Smooth muscle cell (in vitro differentiated cells): ENCODE results near the gene FAM184A. TPM values are rescaled to one million over a fixed set of nuclear protein-coding genes. Genes with fewer than 3 reads are reported as not detected.

Source experiments
- DNase-seq: peaks from one replicate; lab custom pipeline; 2025; ENCODE audit not compliant: unreplicated experiment; lab: John Stamatoyannopoulos, UW
- H2AFZ ChIP-seq: fragments of 200-600 bp; sonication (generic); 2 replicates; pipeline ENCODE4 v1.6.0; 2016; ENCODE audit warnings: antibody characterized with exemption, low read depth, mild to moderate bottlenecking
- H3F3A ChIP-seq: fragments of 200-600 bp; sonication (generic); 2 replicates; pipeline ENCODE4 v1.6.0; 2017; ENCODE audit warnings: antibody characterized with exemption, low read depth
- H3K27ac ChIP-seq: fragments of 200-600 bp; sonication (generic); 2 replicates; pipeline ENCODE4 v1.5.1; 2016; ENCODE audit warnings: low read depth, mild to moderate bottlenecking
- H3K27me3 ChIP-seq: fragments of 200-600 bp; sonication (generic); 2 replicates; pipeline ENCODE4 v1.6.1; 2016; ENCODE audit warnings: low read depth, mild to moderate bottlenecking
- H3K36me3 ChIP-seq: fragments of 200-600 bp; sonication (generic); 2 replicates; pipeline ENCODE4 v1.5.1; 2016; ENCODE audit warnings: low read depth
- H3K4me1 ChIP-seq: fragments of 200-600 bp; sonication (generic); 2 replicates; pipeline ENCODE4 v1.5.1; 2016; ENCODE audit warnings: low read depth
- H3K4me2 ChIP-seq: fragments of 200-600 bp; sonication (generic); 2 replicates; pipeline ENCODE4 v1.6.0; 2016; ENCODE audit warnings: mild to moderate bottlenecking
- H3K4me3 ChIP-seq: fragments of 200-600 bp; sonication (generic); 2 replicates; pipeline ENCODE4 v1.5.1; 2016; ENCODE audit warnings: mild to moderate bottlenecking
- H3K79me2 ChIP-seq: fragments of 200-600 bp; sonication (generic); 2 replicates; pipeline ENCODE4 v1.6.0; 2016; ENCODE audit warnings: low read depth, mild to moderate bottlenecking
- H3K9ac ChIP-seq: fragments of 200-600 bp; sonication (generic); 2 replicates; pipeline ENCODE4 v1.6.0; 2016; ENCODE audit warnings: low read depth
- H3K9me3 ChIP-seq: fragments of 200-600 bp; sonication (generic); replicated peaks from 2 replicates; pipeline ENCODE4 v1.5.1; 2016; ENCODE audit warnings: low read depth
- H4K20me1 ChIP-seq: fragments of 200-600 bp; sonication (generic); 2 replicates; pipeline ENCODE4 v1.6.0; 2016; ENCODE audit warnings: low read depth
- CTCF ChIP-seq: fragments of 200-600 bp; sonication (generic); IDR thresholded peaks from 2 replicates; pipeline ENCODE4 v1.5.1; 2017; ENCODE audit warnings: borderline replicate concordance, mild to moderate bottlenecking, antibody characterized with exemption; ENCODE audit not compliant: insufficient read depth, poor library complexity, severe bottlenecking
- WGBS: methylation state at CpG from one replicate; pipeline ENCODE4 v1.1.7; 2016; ENCODE audit warnings: low lambda C conversion rate; 5-methylcytosine and 5-hydroxymethylcytosine counted together
- polyA plus RNA-seq: library from polyadenylated mRNA; unstranded; fragments of >200 nt; fragmentation: Nextera tagmentation; extraction: Ambion mirVana; gene quantifications from 2 replicates; pipeline ENCODE4 v1.2.1, GENCODE V29; 2016
- total RNA-seq: library from RNA; depleted of rRNA; stranded (reverse); fragments of >200 nt; gene quantifications from 2 replicates; pipeline ENCODE4 v1.2.3, GENCODE V29; 2014

The FAM184A gene
- total and polyA plus RNA-seq, 2 experiments from 2014 or later: 0.23 to 0.31 TPM

DNA sequence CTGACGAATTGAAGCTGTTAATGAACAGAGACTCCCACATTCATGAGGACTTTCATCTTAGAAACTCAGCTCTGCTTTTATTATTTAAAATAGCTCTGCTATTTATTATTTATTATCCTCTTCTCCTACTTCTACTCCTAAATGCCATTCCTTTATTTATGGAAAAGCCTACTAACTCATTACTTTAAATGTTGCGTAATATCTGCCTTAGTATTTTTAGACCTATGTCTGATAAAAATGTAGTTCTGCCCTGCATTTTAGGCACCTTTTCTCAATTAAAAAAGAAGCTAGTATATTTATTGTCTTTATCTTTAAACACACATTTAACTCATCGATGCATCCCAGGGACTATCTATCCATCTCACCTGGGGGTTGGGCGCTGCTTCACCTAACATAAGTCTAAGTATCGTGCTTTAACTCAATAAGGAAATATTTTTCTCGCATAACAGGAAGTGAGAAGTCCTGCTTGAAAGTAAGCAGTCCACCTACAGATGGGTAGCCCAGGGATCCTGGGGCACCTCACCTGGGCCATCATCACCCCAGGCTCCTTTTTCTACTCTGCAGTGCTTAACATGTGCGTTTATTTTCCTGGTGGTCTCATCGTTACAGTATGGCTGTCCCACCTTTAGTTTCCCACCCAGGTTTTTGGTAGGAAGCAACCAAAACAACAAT lies 31.3 kb upstream of the FAM184A start:
- Histone ChIP-seq H3K36me3 (no peaks in the 10 kb centered on the region), H3K4me1 (no peaks in the 10 kb centered on the region), H3K9me3 (no peaks in the 10 kb centered on the region), H3K4me2 (no peak overlapping the region), H4K20me1 (no peaks in the 10 kb centered on the region), H3K9ac (no peak overlapping the region), H3K27me3 (no peaks in the 10 kb centered on the region), H3K27ac (no peak overlapping the region), H3K4me3 (no peak overlapping the region), H3K79me2 (no peaks in the 10 kb centered on the region), H2AFZ (no peak overlapping the region), H3F3A (no peaks in the 10 kb centered on the region)
- no peak for DNase-seq
- WGBS: 89% methylated on average over 8 of the region's 8 CpGs
- no peak for TF ChIP-seq CTCF

GRCh38 chr6:119108076-119108475 lies 29.6 kb upstream of the FAM184A start:
- H3K4me1 ChIP-seq: no peaks in the 10 kb centered on the region
- H3K9me3 ChIP-seq: no peaks in the 10 kb centered on the region
- no peaks in the 10 kb centered on the region for H4K20me1 ChIP-seq
- H3K27me3 ChIP-seq: no peaks in the 10 kb centered on the region
- H3K36me3 ChIP-seq: no peaks in the 10 kb centered on the region
- no peak for DNase-seq
- no peak overlapping the region for H2AFZ ChIP-seq
- H3K9ac ChIP-seq: no peak overlapping the region
- 85% methylated on average over 3 of the region's 3 CpGs for WGBS
- no peak overlapping the region for H3K4me2 ChIP-seq
- no peak overlapping the region for H3K4me3 ChIP-seq
- H3K79me2 ChIP-seq: no peaks in the 10 kb centered on the region
- H3K27ac ChIP-seq: no peak overlapping the region
- no peak for TF ChIP-seq CTCF
- no peaks in the 10 kb centered on the region for H3F3A ChIP-seq

DNA sequence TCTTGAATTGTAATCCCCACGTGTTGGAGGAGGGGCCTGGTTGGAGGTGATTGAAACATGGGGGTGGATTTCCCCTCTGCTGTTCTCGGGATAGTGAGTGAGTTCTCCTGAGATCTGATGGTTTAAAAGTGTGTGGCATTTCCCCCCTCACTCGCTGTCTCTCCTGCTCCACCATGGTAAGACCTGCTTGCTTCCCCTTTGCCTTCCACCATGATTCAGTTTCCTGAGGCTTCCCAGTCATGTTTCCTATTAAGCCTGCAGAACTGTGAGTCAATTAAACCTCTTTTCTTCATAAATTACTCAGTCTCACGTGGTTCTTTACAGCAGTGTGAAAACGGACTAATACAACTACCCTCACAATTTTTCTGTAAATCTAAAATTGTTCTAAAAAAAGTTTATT lies 26.8 kb upstream of the FAM184A start:
- Histone ChIP-seq H3K9ac (no peak overlapping the region), H3K4me2 (no peak overlapping the region), H3K4me3 (no peak overlapping the region), H4K20me1 (no peaks in the 10 kb centered on the region), H2AFZ (no peak overlapping the region), H3K27me3 (no peaks in the 10 kb centered on the region), H3K36me3 (no peaks in the 10 kb centered on the region), H3F3A (no peaks in the 10 kb centered on the region), H3K27ac (no peak overlapping the region), H3K9me3 (no peaks in the 10 kb centered on the region), H3K4me1 (no peaks in the 10 kb centered on the region), H3K79me2 (no peaks in the 10 kb centered on the region)
- 72% methylated on average over 5 of the region's 5 CpGs for WGBS
- no peak for TF ChIP-seq CTCF
- no peak for DNase-seq

- no peak for DNase-seq
- H3K4me2 ChIP-seq: no peak overlapping the region
- WGBS: 90% methylated on average over 2 of the region's 2 CpGs
Observed at GRCh38 chr6:119102901-119103300, 24.4 kb upstream of the FAM184A start.

More at GRCh38 chr6:119102901-119103300, 24.4 kb upstream of the FAM184A start:
- H3K27ac ChIP-seq: no peak overlapping the region
- H3K4me3 ChIP-seq: no peak overlapping the region
- H3K9me3 ChIP-seq: no peaks in the 10 kb centered on the region
- H3K4me1 ChIP-seq: no peaks in the 10 kb centered on the region
- no peaks in the 10 kb centered on the region for H3K79me2 ChIP-seq
- no peaks in the 10 kb centered on the region for H3K27me3 ChIP-seq
- H3F3A ChIP-seq: no peaks in the 10 kb centered on the region
- no peaks in the 10 kb centered on the region for H3K36me3 ChIP-seq
- no peak overlapping the region for H3K9ac ChIP-seq
- no peaks in the 10 kb centered on the region for H4K20me1 ChIP-seq
- no peak for TF ChIP-seq CTCF
- H2AFZ ChIP-seq: no peak overlapping the region
